Keratinocyte (primary cell): ENCODE results near the gene RGL4. TPM values are rescaled to one million over a fixed set of nuclear protein-coding genes. Genes with fewer than 3 reads are reported as not detected.

Experiments
- DNase-seq: peaks from one replicate; pipeline ENCODE4 v3.0.0-alpha.2; 2011; ENCODE audit warnings: low read depth, missing footprints, low spot score
- FAIRE-seq: peaks from 2 replicates; lab custom pipeline; 2011; peaks lifted over from hg19 to GRCh38; lab: Jason Lieb, UNC
- H2AFZ ChIP-seq: 2 replicates; pipeline ENCODE4 v1.6.0; 2012; ENCODE audit warnings: low read length, control low read depth, inconsistent platforms; ENCODE audit not compliant: control insufficient read depth
- H3K27ac ChIP-seq: 2 replicates; pipeline ENCODE4 v1.5.1; 2011; ENCODE audit warnings: low read length; ENCODE audit not compliant: control insufficient read depth, insufficient read depth
- H3K27me3 ChIP-seq: 3 replicates; pipeline ENCODE4 v1.6.0; 2011; ENCODE audit warnings: low read length; ENCODE audit not compliant: control insufficient read depth, insufficient read depth; ENCODE audit errors: extremely low read depth
- H3K36me3 ChIP-seq, 2 experiments: 2 replicates in 1 of 2; 3 replicates in 1 of 2; pipeline ENCODE4 v1.5.1; 2011; ENCODE audit warnings: low read length in 2 of 2, mild to moderate bottlenecking in 1 of 2; ENCODE audit not compliant: control insufficient read depth in 2 of 2, insufficient read depth in 2 of 2; ENCODE audit errors: extremely low read depth in 1 of 2
- H3K4me1 ChIP-seq: 3 replicates; pipeline ENCODE4 v1.5.1; 2011; ENCODE audit warnings: low read length; ENCODE audit not compliant: control insufficient read depth, insufficient read depth; ENCODE audit errors: extremely low read depth
- H3K4me2 ChIP-seq: 3 replicates; pipeline ENCODE4 v1.6.0; 2011; ENCODE audit warnings: low read depth, low read length; ENCODE audit not compliant: control insufficient read depth, insufficient read depth; ENCODE audit errors: extremely low read depth
- H3K4me3 ChIP-seq, 3 experiments: fragments of 200-600 bp in 1 of 3; sonication (generic) in 1 of 3; 2 replicates in 2 of 3; 3 replicates in 1 of 3; pipeline ENCODE4 v1.5.1; 2011 to 2016; ENCODE audit warnings: low read length in 3 of 3, mild to moderate bottlenecking in 3 of 3, control low read depth in 2 of 3, inconsistent platforms in 1 of 3, low read depth in 1 of 3, mixed read lengths in 1 of 3, mixed run types in 1 of 3, moderate library complexity in 1 of 3; ENCODE audit not compliant: control insufficient read depth in 2 of 3, insufficient read depth in 2 of 3; ENCODE audit errors: extremely low read depth in 1 of 3
- H3K79me2 ChIP-seq: 2 replicates; pipeline ENCODE4 v1.6.0; 2012; ENCODE audit warnings: low read length; ENCODE audit not compliant: control insufficient read depth, insufficient read depth
- H3K9ac ChIP-seq: 3 replicates; pipeline ENCODE4 v1.6.0; 2011; ENCODE audit warnings: low read length; ENCODE audit not compliant: control insufficient read depth, insufficient read depth; ENCODE audit errors: extremely low read depth
- H3K9me1 ChIP-seq: 3 replicates; pipeline ENCODE4 v1.6.0; 2011; ENCODE audit warnings: low read length; ENCODE audit not compliant: control insufficient read depth, insufficient read depth; ENCODE audit errors: extremely low read depth
- H3K9me3 ChIP-seq: 2 replicates; pipeline ENCODE4 v1.5.1; 2012; ENCODE audit warnings: low read depth, low read length; ENCODE audit not compliant: control insufficient read depth
- H4K20me1 ChIP-seq: 3 replicates; pipeline ENCODE4 v1.6.0; 2011; ENCODE audit warnings: low read length; ENCODE audit not compliant: control insufficient read depth, insufficient read depth; ENCODE audit errors: extremely low read depth
- EZH2 ChIP-seq: IDR thresholded peaks from one replicate; pipeline ENCODE4 v1.6.1; 2012; ENCODE audit warnings: inconsistent platforms, mild to moderate bottlenecking, low read length, moderate library complexity
- dilution Hi-C: fragments of 300-500 bp; cut with MboI; formaldehyde crosslinking; loops from one replicate; pipeline ENCODE4 v1.7.0; 2020; ENCODE audit warnings: low sequenced_read_pairs; ENCODE audit not compliant: extremely low pct_ligation_motif_present
- polyA plus RNA-seq, 5 experiments: library from polyadenylated mRNA; depleted of rRNA in 3 of 5; stranded (reverse) in 3 of 5; stranded (forward) in 1 of 5; unstranded in 1 of 5; fragments of >200 nt; gene quantifications; 1 replicate in 1 of 5; 2 replicates in 3 of 5; 3 replicates in 1 of 5; pipeline versions ENCODE4 v1.2.1 to v1.2.3, GENCODE V29; 2011 to 2012; ENCODE audit warnings: missing spikeins in 2 of 5, low read depth in 1 of 5, low replicate concordance in 1 of 5
- TF ChIP-seq, protein P1 (sequence below), 3 experiments: IDR thresholded peaks in 1 of 3; conservative IDR thresholded peaks in 1 of 3; optimal IDR thresholded peaks in 1 of 3; 2 replicates in 2 of 3; 3 replicates in 1 of 3; pipeline versions ENCODE3 to v1.5.1; 2011; ENCODE audit warnings: low read length in 3 of 3, mild to moderate bottlenecking in 3 of 3, moderate library complexity in 2 of 3, control low read depth in 1 of 3, inconsistent platforms in 1 of 3; ENCODE audit not compliant: insufficient read depth in 2 of 3; ENCODE audit errors: extremely low read depth in 1 of 3

The RGL4 gene
- polyA plus RNA-seq, 1 donor (not counting 4 experiments of a cell fraction or from before 2014, with no cell fraction given): not detected

DNA sequence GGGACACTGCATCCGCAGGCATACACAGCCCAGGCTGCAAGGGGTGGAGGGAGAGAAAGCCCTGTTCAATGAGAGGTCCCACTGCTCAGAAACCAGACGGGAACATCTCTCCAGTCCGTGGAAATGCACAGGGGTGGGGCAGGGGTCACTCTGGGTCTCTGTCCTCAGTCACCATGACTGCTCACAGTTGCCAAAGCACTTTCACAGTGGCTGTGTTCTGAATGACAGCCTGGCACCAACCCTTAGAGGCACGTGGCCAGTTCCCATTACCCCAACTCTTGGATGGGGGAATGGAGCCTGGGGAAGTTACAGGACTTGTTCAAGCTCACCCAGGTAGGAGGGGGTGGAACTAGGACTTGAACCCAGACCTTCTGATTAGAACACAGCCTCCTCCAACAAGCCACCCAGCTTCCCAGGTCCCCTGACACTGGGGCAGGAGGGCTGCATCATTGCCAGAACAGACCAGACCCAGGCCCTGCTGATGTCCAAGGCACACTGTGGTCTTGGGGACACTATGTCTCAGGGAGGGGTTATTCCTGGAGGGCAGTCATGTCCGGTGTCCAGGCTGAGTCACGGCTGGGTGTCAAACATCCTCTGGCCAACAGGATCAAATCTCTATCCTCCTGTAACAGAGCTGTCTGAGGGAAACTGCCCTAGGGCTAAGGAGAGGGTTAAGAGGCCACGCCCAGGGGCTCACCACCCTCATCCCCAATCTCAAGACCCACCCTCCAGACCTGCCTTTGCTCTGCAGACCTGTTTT, 51.9 kb downstream of the RGL4 start:
- Histone ChIP-seq H3K27ac (no peak overlapping the region), H3K9ac (no peak overlapping the region), H2AFZ (no peak overlapping the region), H4K20me1 (no peaks in the 10 kb centered on the region), H3K4me3 (no peak overlapping the region), H3K4me1 (no peaks in the 10 kb centered on the region), H3K4me2 (no peak overlapping the region), H3K36me3 (peaks cover 11 to 17% of the 10 kb centered on the region in 2 experiments), H3K9me3 (no peaks in the 10 kb centered on the region), H3K9me1 (no peaks in the 10 kb centered on the region), H3K79me2 (no peaks in the 10 kb centered on the region), H3K27me3 (no peaks in the 10 kb centered on the region)
- no peak for TF ChIP-seq EZH2
- TF ChIP-seq, protein P1, sequence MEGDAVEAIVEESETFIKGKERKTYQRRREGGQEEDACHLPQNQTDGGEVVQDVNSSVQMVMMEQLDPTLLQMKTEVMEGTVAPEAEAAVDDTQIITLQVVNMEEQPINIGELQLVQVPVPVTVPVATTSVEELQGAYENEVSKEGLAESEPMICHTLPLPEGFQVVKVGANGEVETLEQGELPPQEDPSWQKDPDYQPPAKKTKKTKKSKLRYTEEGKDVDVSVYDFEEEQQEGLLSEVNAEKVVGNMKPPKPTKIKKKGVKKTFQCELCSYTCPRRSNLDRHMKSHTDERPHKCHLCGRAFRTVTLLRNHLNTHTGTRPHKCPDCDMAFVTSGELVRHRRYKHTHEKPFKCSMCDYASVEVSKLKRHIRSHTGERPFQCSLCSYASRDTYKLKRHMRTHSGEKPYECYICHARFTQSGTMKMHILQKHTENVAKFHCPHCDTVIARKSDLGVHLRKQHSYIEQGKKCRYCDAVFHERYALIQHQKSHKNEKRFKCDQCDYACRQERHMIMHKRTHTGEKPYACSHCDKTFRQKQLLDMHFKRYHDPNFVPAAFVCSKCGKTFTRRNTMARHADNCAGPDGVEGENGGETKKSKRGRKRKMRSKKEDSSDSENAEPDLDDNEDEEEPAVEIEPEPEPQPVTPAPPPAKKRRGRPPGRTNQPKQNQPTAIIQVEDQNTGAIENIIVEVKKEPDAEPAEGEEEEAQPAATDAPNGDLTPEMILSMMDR (optimal IDR thresholded peaks at IDR 0.05 in 1 of 3, IDR thresholded peaks at IDR 0.05 in 1 of 3, conservative IDR thresholded peaks at IDR 0.05 in 1 of 3; ENCODE audit: extremely low read depth in 1 of 3, insufficient read depth in 2 of 3, low read length in 3 of 3): no peak
- dilution Hi-C loops: no loop called here
- FAIRE-seq (no peak), DNase-seq (no peak)

DNA sequence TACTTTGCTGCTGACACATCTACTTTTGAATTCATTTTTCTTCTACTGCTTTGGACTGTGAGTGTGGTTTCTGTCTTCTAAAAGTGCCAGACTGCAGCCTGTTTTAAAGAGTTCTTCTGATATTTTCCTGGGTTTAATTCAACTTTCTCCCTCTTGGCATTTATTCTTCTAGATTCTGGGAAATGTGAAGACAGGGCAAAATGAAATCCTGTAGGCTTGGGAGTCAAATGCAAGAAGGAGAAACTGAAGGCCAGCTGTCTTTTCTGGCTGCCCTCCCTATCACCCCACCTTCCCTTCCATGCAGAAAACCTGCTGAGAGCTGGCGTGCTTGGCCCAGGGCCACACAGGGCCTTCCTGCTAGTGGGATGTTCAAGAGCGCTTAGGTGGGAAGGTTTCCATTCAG, 52.5 kb downstream of the RGL4 start:
- dilution Hi-C loops: no loop called here
- H3K4me1 ChIP-seq: no peaks in the 10 kb centered on the region
- FAIRE-seq (no peak), DNase-seq (no peak)
- no peaks in the 10 kb centered on the region for H3K79me2 ChIP-seq
- H3K27me3 ChIP-seq: no peaks in the 10 kb centered on the region
- no peak overlapping the region for H3K27ac ChIP-seq
- H3K4me2 ChIP-seq: no peak overlapping the region
- no peak overlapping the region for H2AFZ ChIP-seq
- H3K9me3 ChIP-seq: no peaks in the 10 kb centered on the region
- no peaks in the 10 kb centered on the region for H3K9me1 ChIP-seq
- no peak overlapping the region for H3K4me3 ChIP-seq
- no peaks in the 10 kb centered on the region for H4K20me1 ChIP-seq
- TF ChIP-seq EZH2: no peak
- TF ChIP-seq, protein P1 (optimal IDR thresholded peaks at IDR 0.05 in 1 of 3, IDR thresholded peaks at IDR 0.05 in 1 of 3, conservative IDR thresholded peaks at IDR 0.05 in 1 of 3; ENCODE audit: extremely low read depth in 1 of 3, insufficient read depth in 2 of 3, low read length in 3 of 3): no peak
- peaks cover 11 to 17% of the 10 kb centered on the region in 2 experiments for H3K36me3 ChIP-seq
- no peak overlapping the region for H3K9ac ChIP-seq
